HG03354 (cell line): Measurements from ENCODE around the gene KREMEN1.
"Not testable (repeated sequence)": the region's sequence is repeated elsewhere in the genome, so short reads cannot be mapped to it uniquely, and the experiment has no call there.

ENCODE experiments used
- ATAC-seq: cut with Tn5 transposase; IDR thresholded peaks from one replicate; pipeline ENCODE4 v1.9.1; 2021; ENCODE audit warnings: mild to moderate bottlenecking; ENCODE audit not compliant: unreplicated experiment, poor library complexity, severe bottlenecking

KREMEN1 gene

DNA sequence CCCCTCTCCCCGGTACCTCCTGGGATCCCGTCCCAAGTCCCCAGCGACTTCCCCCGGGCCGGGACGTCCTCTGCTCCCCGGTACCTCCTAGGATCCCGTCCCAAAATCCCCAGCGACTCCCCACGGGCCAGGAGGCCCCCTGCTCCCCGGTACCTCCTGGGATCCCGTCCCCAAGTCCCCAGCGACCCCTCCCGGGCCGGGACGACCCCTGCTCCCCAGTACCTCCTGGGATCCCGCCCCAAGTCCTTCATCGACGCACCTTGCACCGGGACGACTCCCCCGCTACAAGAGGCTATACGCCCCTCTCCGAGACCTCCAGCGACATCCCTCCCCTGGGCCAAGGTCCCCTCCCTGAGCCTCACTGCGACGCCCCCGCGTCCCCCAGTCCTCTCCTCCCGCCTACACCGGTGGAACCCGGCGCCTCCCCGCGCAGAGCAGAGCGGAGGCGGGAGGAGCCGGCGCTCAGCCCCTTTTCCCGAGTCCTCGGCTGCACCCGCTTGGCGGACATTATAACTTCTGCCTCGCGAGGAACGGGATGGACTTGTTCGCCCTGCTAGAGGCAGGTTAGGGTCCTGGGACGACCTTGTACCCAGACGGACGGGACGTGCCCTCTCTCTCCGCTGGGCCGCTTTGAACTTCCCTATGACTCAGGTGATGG lies 912 bp downstream of the KREMEN1 start:
- ATAC-seq: no peak

DNA sequence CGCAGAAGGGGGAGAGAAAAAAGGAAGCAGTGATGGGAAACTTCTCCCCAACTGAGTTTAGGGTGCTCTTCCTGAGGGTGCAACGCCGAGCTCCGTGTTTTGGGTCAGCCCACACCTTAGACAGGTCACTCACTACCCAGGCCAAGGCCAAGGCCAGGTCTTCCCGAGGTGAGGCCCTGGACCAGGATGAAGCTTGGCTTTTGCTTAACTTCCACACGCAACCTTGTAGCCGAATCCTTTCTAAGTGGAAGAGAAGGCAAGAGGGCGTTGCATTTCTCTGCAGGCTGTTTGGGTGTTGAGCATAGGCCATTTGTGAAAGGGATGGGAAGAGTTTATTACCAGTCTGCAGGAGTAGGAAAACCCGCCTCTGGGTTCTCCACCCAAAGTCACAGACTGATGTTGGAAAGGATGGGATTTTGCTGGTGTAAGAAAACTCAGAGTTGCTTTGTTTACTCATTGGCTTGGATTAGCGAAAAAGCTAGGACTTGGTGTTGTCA lies 1.5 kb downstream of the KREMEN1 start:
- no peak for ATAC-seq

DNA sequence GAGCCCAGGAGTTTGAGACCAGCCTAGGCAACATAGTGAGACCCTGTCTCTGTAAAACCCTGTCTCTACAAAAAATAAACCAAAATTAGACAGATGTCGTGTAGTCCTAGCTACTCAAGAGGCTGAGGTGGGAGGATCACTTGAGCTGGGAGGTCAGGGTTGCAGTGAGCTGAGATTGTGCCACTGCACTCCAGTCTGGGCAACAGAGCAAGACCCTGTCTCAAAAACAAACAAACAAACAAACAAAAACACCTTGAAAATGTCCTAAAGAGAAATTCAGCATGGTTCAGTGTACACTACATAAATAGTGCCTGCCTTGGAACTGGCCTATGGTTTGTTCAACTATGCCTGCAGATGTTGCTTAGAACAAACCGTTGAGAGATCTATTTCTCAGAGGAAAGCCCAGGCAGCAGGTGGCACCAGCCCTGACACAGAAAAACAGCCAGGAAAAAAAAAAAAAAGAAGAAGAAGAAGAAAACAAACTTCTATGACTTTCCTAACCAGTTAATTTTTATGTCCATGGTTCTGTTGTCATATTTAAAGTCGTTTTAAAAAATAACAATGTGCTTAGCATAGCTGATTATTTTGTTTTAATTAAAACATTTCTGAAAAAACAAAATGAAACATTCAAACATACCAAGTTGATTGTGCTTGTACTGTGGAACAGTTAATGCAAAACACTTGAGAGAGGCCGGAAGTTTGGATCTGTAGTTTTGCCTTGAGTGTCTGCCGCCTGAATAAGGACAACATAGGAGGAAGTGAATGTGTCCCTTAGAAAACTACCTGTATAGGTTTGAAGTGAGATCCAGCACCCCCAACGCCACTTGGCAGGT lies 5.4 kb downstream of the KREMEN1 start:
- ATAC-seq: no peak

DNA sequence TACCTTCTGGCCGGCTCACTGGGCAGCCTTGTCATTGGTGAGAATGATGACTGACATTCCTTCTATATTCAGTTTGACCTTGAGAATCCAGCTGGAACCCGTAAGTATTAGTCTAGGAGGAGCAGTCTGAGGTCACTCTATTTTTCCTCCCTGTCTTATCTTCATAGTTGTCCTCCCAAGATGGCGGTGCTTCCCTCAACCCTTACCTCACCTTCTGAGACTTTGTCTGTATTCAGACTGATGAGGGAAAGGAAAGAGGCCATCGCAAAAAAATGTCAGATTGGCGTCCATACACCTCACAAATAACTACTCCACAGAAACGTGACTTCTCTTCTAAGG lies 6.0 kb downstream of the KREMEN1 start:
- ATAC-seq: no peak

DNA sequence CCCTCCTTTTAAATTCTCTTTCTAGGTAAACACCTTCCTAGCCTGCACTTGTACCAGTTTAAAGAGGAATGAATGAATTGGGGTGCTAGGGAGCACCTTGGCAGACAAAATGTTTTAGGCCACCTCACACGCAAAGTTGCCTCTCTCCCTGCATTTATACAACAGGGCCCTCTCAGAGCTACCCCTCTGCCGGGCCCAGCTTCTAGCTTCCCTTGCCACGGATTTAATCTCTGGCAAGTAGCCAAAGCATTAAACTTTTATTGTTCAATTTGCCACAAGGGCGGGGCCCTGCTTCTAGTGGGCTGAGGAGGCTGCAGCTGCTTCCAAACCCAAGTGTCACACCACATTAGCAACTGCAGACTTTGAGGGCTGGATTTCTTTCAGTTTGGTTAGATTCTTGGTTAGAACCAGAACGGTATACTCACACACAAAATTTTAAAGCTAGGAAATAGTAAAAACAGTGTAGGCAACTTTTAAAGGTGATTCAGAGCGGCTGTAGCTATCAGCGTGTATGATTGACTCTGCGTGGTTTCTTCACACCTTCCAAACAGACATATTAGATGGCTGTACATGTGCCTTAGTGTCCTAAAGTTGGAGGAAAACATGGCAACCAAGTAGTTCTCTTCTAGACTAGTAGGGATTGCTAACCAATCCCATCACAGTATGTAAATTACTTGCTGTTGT lies 6.5 kb downstream of the KREMEN1 start:
- no peak for ATAC-seq

DNA sequence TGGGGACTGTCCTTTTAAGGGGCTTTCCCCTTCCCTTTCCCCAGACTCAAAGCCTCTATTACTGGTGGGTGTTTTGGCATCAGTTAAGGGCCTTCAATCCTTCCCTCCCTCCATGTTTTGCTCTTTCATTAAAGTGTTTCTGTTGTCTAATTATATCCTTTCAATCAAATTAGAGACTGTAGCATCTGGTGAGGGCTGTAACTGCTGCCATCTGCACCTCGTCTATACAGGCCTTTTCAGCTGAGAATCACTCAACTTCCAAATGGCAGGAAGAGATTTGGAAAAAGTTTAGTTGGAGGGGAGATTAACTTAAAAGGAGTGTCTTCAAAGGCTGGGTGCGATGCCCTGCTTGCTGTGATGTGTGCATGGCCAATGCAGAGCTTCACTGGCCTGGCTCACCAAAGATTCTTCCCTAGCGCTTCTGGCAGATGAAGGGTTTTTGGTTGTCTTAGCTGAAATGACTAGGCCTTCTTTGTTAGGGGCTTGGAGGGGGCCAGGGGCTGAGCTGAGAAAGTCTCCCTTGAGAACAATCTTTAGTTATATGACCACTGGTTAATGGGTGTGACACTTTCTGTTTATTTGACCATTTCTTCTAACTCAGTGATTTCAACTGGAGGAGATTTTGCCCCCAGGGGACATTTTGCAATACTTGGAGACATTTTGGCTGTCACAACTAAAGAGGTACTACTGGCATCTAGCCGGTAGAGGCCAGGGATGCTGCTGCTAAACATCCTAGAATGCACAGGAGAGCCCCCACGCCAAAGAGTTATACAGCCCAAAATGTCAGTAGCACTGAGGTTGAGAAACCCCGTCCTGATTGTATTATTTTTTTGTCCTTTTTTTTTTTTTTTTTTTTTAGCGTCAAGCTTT lies 7.5 kb downstream of the KREMEN1 start:
- ATAC-seq: no peak

DNA sequence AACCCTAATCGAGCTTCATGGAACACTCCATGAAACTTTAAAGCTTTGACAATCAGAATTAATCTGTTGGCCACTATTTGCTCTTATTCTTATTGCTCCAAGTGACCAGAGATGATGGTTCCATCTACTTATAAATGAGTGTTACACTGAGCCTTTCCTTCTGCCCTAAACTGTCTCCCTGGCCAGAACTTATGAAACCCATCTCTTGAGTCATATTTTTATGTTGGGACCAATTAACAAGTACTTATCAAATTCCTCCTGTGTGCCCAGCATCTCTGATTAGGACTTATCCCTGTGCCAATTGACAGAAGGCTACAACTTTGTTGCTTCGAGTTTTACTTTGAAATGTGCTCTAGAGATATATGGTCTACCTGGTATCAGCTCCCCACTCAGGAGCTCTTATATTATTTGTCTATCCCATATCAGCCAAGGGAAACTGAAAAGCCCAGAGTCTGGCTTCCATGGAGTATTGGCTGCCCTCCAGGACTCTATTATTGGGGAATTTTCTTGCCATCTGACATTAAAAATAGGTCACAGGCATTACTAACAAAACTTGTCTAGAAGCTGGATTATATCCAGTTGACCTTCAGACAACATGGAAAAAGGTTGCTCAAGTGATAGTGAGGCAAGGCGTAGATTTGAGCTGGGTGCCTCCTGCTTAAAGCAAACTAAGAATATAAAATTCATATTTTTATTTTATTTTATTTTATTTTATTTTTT lies 8.8 kb downstream of the KREMEN1 start:
- ATAC-seq: no peak

DNA sequence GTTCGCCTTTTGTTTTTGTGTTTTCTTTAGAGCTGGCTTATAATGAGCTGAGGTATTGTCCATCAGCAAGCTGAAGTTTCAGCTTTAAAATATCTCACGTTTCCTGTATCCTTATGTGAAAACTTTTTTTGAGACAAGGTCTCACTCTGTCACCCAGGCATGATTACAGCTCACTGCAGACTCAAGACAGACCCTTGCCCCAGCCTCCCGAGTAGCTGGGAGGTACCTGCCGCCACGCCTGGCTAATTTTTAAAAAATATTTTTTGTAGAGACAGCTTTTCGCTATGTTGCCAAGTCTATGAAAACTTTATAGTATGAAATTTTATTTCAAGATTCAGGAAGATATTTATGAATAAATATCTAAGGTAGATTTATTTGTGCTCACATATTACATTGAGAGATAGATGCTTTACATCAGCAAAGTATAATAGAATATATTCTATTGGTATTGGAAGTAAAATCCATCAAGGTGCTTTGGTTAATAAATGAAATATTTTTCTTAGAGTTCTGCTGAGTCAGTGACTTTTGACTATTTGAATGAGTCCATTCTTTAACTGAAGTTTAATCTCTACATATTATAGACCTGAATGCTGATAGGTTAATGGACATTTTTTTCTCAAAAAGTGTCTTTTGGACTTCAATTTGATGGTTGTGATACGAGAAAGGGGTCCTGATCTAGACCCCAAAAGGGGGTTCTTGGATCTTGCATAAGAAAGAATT lies 10.2 kb downstream of the KREMEN1 start:
- ATAC-seq: no peak

DNA sequence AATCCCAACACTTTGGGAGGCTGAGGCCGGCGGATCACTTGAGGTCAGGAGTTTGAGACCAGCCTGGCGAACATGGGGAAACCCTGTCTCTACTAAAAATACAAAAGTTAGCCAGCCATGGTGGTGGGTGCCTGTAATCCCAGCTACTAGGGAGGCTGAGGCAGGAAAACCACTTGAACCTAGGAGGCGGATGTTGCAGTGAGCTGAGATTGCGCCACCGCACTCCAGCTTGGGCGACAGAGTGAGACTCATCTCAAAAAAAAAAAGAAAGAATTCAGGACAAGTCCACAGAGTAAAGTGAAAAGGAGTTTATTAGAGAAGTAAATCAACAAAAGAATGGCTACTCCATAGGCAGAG lies 10.7 kb downstream of the KREMEN1 start:
- not testable (repeated sequence) for ATAC-seq

DNA sequence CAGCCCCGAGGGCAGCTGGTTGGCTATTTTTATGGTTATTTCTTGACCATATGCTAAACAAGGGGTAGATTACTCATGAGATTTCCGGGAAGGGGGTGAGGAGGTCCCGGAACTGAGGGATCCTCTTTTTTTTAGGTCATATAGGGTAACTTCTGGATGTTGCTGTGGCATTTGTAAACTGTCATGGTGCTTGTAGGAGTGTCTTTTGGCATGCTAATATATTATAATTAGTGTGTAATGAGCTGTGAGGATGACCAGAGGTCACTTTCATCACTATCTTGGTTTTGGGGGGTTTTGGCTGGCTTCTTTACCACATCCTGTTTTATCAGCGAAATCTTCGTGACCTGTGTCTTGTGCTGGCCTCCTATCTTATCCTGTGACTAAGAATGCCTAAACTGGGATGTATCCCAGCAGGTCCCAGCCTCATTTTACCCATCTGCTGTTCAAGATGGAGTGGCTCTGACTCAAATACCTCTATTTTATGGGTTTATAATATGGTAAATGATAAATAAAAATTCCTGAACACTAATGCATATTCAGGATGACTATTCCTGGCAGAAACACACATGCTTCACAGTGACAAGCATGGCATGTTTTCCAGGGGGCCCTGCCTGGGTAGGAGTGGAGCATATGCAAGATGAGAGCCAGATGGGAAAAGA lies 11.2 kb downstream of the KREMEN1 start:
- no peak for ATAC-seq

DNA sequence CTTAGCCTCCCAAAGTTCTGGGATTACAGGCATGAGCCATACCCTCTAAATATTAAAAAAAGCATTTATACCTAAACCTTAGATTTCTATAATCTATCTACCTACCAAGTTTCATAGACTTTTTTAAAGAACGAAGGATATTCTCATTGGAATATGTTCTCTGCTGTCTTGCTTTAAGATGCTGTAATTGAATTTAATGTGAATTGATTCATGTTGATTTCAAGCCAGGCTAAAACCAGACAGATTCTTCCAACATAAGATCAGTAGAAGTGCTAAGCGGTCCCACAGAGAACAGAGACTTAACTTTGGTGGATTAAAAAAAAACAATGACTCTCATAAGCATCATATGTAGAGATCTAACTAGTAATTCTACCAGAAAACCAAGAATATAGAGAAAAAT lies 14.2 kb downstream of the KREMEN1 start:
- ATAC-seq: no peak

DNA sequence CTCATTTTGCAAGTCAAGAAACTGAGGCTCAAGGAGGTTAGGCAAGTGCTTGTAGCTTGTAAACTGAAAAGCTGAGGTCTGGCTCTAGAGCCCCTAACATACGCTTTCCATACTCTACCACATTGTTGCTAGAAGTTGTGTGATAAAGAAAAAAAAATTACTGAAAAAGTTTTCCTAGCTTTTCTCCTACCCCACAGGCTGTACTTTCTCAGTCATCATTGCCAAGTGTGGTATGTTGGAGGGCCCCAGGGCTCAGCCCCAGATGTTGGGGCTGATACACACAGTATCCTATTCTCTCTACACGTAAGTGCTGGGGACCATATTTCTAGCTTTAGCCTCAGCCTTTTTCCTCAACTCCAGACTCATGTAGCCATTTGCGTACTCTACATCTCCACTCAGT lies 16.0 kb downstream of the KREMEN1 start:
- ATAC-seq: no peak

DNA sequence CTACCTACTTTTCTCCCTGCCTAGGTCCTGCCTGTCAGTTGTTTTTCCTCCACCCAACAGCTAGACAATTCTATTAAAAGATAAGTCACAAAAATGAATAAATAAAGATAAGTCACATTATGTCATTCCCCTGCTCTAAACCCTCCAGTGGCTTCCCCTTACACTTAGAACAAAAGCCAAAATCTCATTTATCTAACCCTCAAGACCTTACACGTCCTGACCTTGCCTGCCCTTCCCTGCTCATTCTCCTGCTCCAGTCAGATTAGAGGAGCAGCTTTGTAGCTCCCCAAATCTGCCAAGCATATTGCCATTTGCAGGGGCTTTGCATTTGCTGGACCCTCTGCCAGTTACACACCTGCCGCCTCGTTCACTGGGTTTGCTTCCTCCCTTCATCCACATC lies 16.7 kb downstream of the KREMEN1 start:
- ATAC-seq: no peak

DNA sequence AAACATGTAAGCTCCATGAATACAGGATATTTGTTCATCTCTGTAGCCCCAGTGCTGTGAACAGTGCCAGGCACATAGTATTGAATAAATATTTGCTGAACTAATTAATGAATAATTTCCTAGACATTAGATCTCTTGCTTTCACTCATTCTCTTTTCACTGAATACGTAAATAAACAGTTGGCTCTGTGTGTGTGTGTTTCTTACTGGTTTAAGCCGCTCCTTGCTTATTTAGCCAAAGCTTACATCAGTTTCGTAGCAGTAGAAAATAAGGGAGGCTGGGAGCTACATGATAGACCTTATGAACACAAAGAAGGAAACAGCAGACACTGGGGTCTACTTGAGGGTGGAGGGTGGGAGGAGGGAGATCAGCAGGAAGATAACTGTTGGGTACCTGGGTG lies 17.2 kb downstream of the KREMEN1 start:
- no peak for ATAC-seq

DNA sequence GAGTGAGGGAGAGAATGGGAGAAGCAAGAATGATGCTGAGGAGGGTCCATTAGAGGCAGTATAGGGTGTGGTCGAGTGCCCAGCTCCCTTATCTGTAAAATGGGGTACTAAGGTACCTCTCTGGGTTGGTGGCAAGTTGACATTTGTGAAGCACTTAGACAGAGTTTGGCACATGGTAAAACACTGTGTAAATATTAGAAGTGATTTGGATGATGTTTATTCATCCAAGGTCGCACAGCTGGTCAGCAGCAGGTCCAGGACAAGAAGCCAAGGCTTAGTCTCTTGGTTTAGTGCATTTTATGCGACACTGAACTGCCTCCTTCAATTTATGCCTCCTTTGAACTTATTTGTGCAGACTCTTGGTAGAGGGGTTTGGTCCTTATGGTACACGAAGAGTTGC lies 19.4 kb downstream of the KREMEN1 start:
- no peak for ATAC-seq

DNA sequence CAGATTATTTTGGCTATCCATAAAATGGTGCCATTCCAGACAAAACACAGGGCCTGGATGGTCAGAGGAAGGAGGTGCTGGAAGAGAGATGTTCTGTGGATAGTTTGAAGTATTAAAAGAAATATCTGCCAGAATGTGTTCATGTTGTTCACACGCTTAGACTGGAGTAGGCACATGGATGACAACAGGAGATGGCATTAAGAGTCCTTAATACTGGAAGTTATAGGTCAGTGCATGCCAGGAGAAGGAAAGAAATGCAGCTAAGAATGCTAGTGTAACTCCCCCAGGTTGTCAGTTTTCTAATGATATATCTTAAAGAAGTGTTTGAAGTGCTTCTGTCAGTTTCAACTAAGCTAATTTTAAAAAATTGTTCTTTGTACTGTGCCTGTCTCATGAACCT lies 20.2 kb downstream of the KREMEN1 start:
- no peak for ATAC-seq

DNA sequence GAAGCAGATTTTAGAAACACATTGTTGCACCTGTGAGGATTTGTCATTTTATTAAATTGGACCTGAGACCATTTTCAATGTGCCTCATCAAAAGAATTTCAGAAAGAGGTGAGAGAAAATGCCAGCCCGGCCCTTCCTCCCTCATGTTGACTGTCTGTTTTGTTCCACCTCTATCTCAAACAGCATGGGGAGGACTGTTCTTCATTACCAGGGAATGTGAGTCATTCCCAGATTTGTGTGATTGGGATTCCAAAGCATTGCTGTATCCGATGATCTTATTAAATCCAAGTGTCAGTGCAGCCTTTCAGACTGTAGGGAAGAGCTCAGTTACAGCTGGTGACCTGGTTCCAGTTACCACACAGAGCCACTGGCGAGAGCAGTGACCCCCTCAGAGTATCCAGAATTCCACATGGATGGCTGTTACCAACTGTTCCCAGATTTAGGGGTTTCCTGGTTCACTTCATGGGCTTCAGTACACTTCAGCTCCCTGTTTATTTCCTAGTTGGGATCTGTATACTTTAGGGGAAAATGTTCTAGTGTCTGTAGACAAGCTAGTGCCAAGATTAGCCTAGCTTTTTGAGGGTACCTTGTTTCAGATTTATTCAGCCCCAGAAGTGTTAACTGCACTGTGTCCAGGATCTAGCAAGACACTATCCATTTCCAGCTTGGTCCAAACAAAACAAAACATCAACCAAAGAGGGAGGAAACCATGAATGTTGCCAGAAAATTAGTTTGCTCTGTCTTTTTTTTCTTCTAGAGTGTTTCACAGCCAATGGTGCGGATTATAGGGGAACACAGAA lies 20.9 kb downstream of the KREMEN1 start:
- no peak for ATAC-seq

DNA sequence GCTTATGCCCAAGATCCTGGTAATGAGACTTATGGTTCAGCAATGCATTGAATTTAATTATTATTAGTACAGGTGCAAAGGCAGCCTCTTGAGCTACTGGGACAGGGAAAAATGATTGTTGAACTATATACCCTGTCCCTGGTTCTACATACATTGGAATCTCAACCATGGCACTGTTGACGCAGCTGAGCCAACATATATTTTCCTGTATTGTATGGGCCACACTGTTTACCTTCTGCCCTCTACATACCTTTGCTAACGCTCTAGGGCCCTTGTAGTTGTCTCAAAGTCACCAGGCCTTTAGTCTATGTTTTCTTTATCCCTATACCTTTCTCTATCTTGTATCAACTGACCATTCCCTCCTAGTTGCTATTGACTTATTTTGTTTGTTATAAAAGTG lies 22.6 kb downstream of the KREMEN1 start:
- no peak for ATAC-seq
